ENCODE data around the gene ZSWIM9.

GRCh38 chr19:48127561-48127960 is 42.9 kb upstream of the ZSWIM9 start:
- TF ChIP-seq POLR2AphosphoS5 (IDR thresholded peaks at IDR 0.05; ENCODE audit: borderline replicate concordance, low read depth, low read length), result no peak
- TF ChIP-seq EZH2 (IDR thresholded peaks at IDR 0.05), result no peak
- no peak for TF ChIP-seq FOXP2 (optimal IDR thresholded peaks at IDR 0.05; ENCODE audit: control extremely low read depth, extremely low read length, insufficient read depth)
